HG03439 (cell line): ENCODE measurements around the gene TNIP3.

Experiments used
- ATAC-seq: cut with Tn5 transposase; IDR thresholded peaks from one replicate; pipeline ENCODE4 v1.9.1; 2021; ENCODE audit warnings: mild to moderate bottlenecking, moderate library complexity; ENCODE audit not compliant: unreplicated experiment

Gene TNIP3

GRCh38 chr4:121140716-121141460 is 23.2 kb downstream of the TNIP3 start:
- no peak for ATAC-seq

GRCh38 chr4:121139533-121140222 is 24.4 kb downstream of the TNIP3 start:
- ATAC-seq: peak; percentile 86

- peak; percentile 61 for ATAC-seq
Observed at GRCh38 chr4:121138039-121138825, 25.9 kb downstream of the TNIP3 start.

- no peak for ATAC-seq
Observed at GRCh38 chr4:121130326-121130660, 33.8 kb downstream of the TNIP3 start.

GRCh38 chr4:121129606-121130325 is 34.4 kb downstream of the TNIP3 start:
- ATAC-seq: no peak

- no peak for ATAC-seq
Observed at GRCh38 chr4:121127100-121127499, 37.0 kb downstream of the TNIP3 start.

- no peak for ATAC-seq
Observed at GRCh38 chr4:121126449-121127006, 37.6 kb downstream of the TNIP3 start.

GRCh38 chr4:121125498-121125885 is 38.6 kb downstream of the TNIP3 start:
- ATAC-seq: no peak

GRCh38 chr4:121122661-121123060 is 41.5 kb downstream of the TNIP3 start:
- ATAC-seq: no peak

- no peak for ATAC-seq
Observed at GRCh38 chr4:121119715-121120114, 44.4 kb downstream of the TNIP3 start.

- ATAC-seq: no peak
Observed at GRCh38 chr4:121118344-121118743, 45.8 kb downstream of the TNIP3 start.

- ATAC-seq: no peak
Observed at GRCh38 chr4:121114756-121115155, 49.4 kb downstream of the TNIP3 start.

- no peak for ATAC-seq
Observed at GRCh38 chr4:121112530-121112929, 51.6 kb downstream of the TNIP3 start.

GRCh38 chr4:121108557-121108956 is 55.6 kb downstream of the TNIP3 start:
- no peak for ATAC-seq

GRCh38 chr4:121107507-121107906 is 56.6 kb downstream of the TNIP3 start:
- ATAC-seq: no peak

GRCh38 chr4:121100093-121100775 is 63.9 kb downstream of the TNIP3 start:
- peak; percentile 90 for ATAC-seq

GRCh38 chr4:121098266-121098665 is 65.9 kb downstream of the TNIP3 start:
- no peak for ATAC-seq

- ATAC-seq: no peak
Observed at GRCh38 chr4:121096629-121097028, 67.5 kb downstream of the TNIP3 start.

- no peak for ATAC-seq
Observed at GRCh38 chr4:121096191-121096590, 67.9 kb downstream of the TNIP3 start.

GRCh38 chr4:121094297-121094966 is 69.7 kb downstream of the TNIP3 start:
- no peak for ATAC-seq
